GM23338 (cell line): ENCODE data around the gene TSBP1. TPM values are rescaled to one million over a fixed set of nuclear protein-coding genes. Genes with fewer than 3 reads are reported as not detected.

Source experiments
- ATAC-seq: fragments of 200-7000 bp; cut with Tn5 transposase; 3 replicates; pipeline ENCODE4 v1.9.1; 2020
- DNase-seq: peaks from one replicate; pipeline ENCODE4 v3.0.0-alpha.2; 2015; ENCODE audit warnings: low spot score
- H2AFZ ChIP-seq: fragments of 200-600 bp; sonication (generic); 2 replicates; pipeline ENCODE4 v1.8.0; 2016; ENCODE audit warnings: antibody characterized with exemption, mild to moderate bottlenecking, moderate library complexity
- H3F3A ChIP-seq: fragments of 200-600 bp; sonication (generic); replicated peaks from 2 replicates; pipeline ENCODE4 v1.8.0; 2017; ENCODE audit warnings: antibody characterized with exemption, mixed run types, low read depth
- H3K27ac ChIP-seq: fragments of 200-600 bp; sonication (generic); 2 replicates; pipeline ENCODE4 v1.6.1; 2016; ENCODE audit warnings: low read depth
- H3K27me3 ChIP-seq: fragments of 200-600 bp; sonication (generic); 2 replicates; pipeline ENCODE4 v1.8.0; 2016; ENCODE audit warnings: mild to moderate bottlenecking, mixed run types, moderate library complexity; ENCODE audit not compliant: insufficient read depth
- H3K36me3 ChIP-seq: fragments of 200-600 bp; sonication (generic); 2 replicates; pipeline ENCODE4 v1.8.0; 2016; ENCODE audit warnings: mild to moderate bottlenecking; ENCODE audit not compliant: insufficient read depth
- H3K4me1 ChIP-seq: fragments of 200-600 bp; sonication (generic); 2 replicates; pipeline ENCODE4 v1.8.0; 2016; ENCODE audit warnings: mild to moderate bottlenecking, moderate library complexity; ENCODE audit not compliant: insufficient read depth
- H3K4me2 ChIP-seq: fragments of 200-600 bp; sonication (generic); 2 replicates; pipeline ENCODE4 v1.7.1; 2017; ENCODE audit warnings: mixed run types
- H3K4me3 ChIP-seq: fragments of 200-600 bp; sonication (generic); 2 replicates; pipeline ENCODE4 v1.6.1; 2016; ENCODE audit warnings: mixed run types
- H3K79me2 ChIP-seq: fragments of 200-600 bp; sonication (generic); replicated peaks from 2 replicates; pipeline ENCODE4 v1.8.0; 2017; ENCODE audit warnings: mild to moderate bottlenecking; ENCODE audit not compliant: insufficient read depth
- H3K9me2 ChIP-seq: fragments of 200-600 bp; sonication (generic); 2 replicates; pipeline ENCODE4 v1.8.0; 2017; ENCODE audit not compliant: insufficient read depth
- H4K20me1 ChIP-seq: fragments of 200-600 bp; sonication (generic); replicated peaks from 2 replicates; pipeline ENCODE4 v1.8.0; 2017; ENCODE audit warnings: mild to moderate bottlenecking; ENCODE audit not compliant: insufficient read depth
- H3K27ac Mint-ChIP-seq: 2 replicates; pipeline ENCODE4 v1.8.0; 2020; ENCODE audit warnings: inconsistent platforms, mild to moderate bottlenecking, moderate library complexity, mixed read lengths
- H3K27me3 Mint-ChIP-seq: 3 replicates; pipeline ENCODE4 v1.8.0; 2022; ENCODE audit warnings: low read depth, mild to moderate bottlenecking, moderate library complexity, mixed read lengths, inconsistent platforms; ENCODE audit not compliant: insufficient read depth, poor library complexity
- H3K36me3 Mint-ChIP-seq: 3 replicates; pipeline ENCODE4 v1.8.0; 2021; ENCODE audit warnings: low read depth, mild to moderate bottlenecking, inconsistent platforms, moderate library complexity, mixed read lengths
- H3K4me1 Mint-ChIP-seq: 3 replicates; pipeline ENCODE4 v1.8.0; 2020; ENCODE audit warnings: mild to moderate bottlenecking, inconsistent platforms, mixed read lengths
- H3K4me3 Mint-ChIP-seq: 3 replicates; pipeline ENCODE4 v1.8.0; 2021; ENCODE audit warnings: moderate library complexity, mild to moderate bottlenecking, inconsistent platforms, mixed read lengths
- H3K9me3 Mint-ChIP-seq: 3 replicates; pipeline ENCODE4 v1.8.0; 2020; ENCODE audit warnings: moderate library complexity, mild to moderate bottlenecking, inconsistent platforms, mixed read lengths
- CTCF ChIP-seq, 2 experiments: fragments of 200-600 bp in 1 of 2; sonication (generic) in 1 of 2; conservative IDR thresholded peaks; 2 replicates each; pipeline versions ENCODE4 v1.5.1 to v1.6.1; 2016 to 2017; ENCODE audit warnings: antibody characterized with exemption in 2 of 2, low read depth in 2 of 2, mild to moderate bottlenecking in 2 of 2, moderate library complexity in 1 of 2
- EZH2 ChIP-seq: fragments of 200-600 bp; sonication (generic); IDR thresholded peaks from one replicate; pipeline ENCODE4 v1.8.0; 2017; ENCODE audit warnings: antibody characterized with exemption, mild to moderate bottlenecking, low read depth; ENCODE audit not compliant: unreplicated experiment
- POLR2AphosphoS5 ChIP-seq: IDR thresholded peaks from 2 replicates; pipeline ENCODE4 v1.6.1; 2016; ENCODE audit warnings: antibody characterized with exemption, low read depth
- STAT1 ChIP-seq: IDR thresholded peaks from one replicate; pipeline ENCODE4 v1.6.1; 2016; ENCODE audit warnings: antibody characterized with exemption; ENCODE audit not compliant: unreplicated experiment
- ZNF114 ChIP-seq: fragments of 250-450 bp; sonication (Bioruptor Pico); IDR thresholded peaks from 2 replicates; pipeline ENCODE4 v1.5.0; 2020; ENCODE audit warnings: mild to moderate bottlenecking, moderate library complexity
- ZNF331 ChIP-seq: fragments of 250-450 bp; sonication (Bioruptor Pico); IDR thresholded peaks from 2 replicates; pipeline ENCODE4 v1.5.0; 2020; ENCODE audit warnings: low read depth, mild to moderate bottlenecking, moderate library complexity
- ZNF462 ChIP-seq: fragments of 250-450 bp; sonication (Bioruptor Pico); IDR thresholded peaks from 2 replicates; pipeline ENCODE4 v1.5.0; 2020; ENCODE audit warnings: mild to moderate bottlenecking, moderate library complexity
- polyA plus RNA-seq: library from polyadenylated mRNA; unstranded; fragments of >200 nt; fragmentation: Nextera tagmentation; extraction: Ambion mirVana; gene quantifications from 2 replicates; pipeline ENCODE4 v1.2.1, GENCODE V29; 2016
- total RNA-seq: library from RNA; depleted of rRNA; stranded (reverse); fragments of >200 nt; shearing (Covaris generic); gene quantifications from 2 replicates; pipeline ENCODE4 v1.2.3, GENCODE V29; 2014

TSBP1 gene
- total and polyA plus RNA-seq, 2 experiments from 2014 or later: 0.15 TPM; not detected in 1

- no peaks in the 10 kb centered on the region for H4K20me1 ChIP-seq
- TF ChIP-seq ZNF462 (no peak), ZNF114 (CRISPR knock-in tag) (no peak), STAT1 (no peak), CTCF (conservative IDR thresholded peaks at IDR 0.05; ENCODE audit: low read depth in 2 of 2) (no peak), ZNF331 (no peak), EZH2 (no peak), POLR2AphosphoS5 (no peak)
- no peaks in the 10 kb centered on the region for H3K4me1 ChIP-seq
- H3K4me3 ChIP-seq: no peak overlapping the region
- no peak overlapping the region for H3K27ac ChIP-seq
- H3K79me2 ChIP-seq: no peaks in the 10 kb centered on the region
- H3K9me3 Mint-ChIP-seq: no peaks in the 10 kb centered on the region; the same call in 2 of the 3 replicates
- no peaks in the 10 kb centered on the region for H3F3A ChIP-seq
- H3K27ac Mint-ChIP-seq: no peak overlapping the region
- H3K4me3 Mint-ChIP-seq: no peak overlapping the region
- H3K9me2 ChIP-seq: no peaks in the 10 kb centered on the region
- ATAC-seq (no peak), DNase-seq (no peak)
- H3K4me1 Mint-ChIP-seq: no peaks in the 10 kb centered on the region
- no peak overlapping the region for H2AFZ ChIP-seq
- H3K36me3 Mint-ChIP-seq: no peaks in the 10 kb centered on the region
- H3K36me3 ChIP-seq: no peaks in the 10 kb centered on the region
- H3K27me3 ChIP-seq: no peaks in the 10 kb centered on the region
- peaks cover 7% of the 10 kb centered on the region for H3K27me3 Mint-ChIP-seq
- H3K4me2 ChIP-seq: no peak overlapping the region
These were observed 80.7 kb downstream of the TSBP1 start for GRCh38 chr6:32290886-32291450.
